Measurements from ENCODE around the gene INPP5A. TPM values are rescaled to one million over a fixed set of nuclear protein-coding genes. Genes with fewer than 3 reads are reported as not detected.

INPP5A gene
- total RNA-seq, 1 donor from 2014 or later, result 35.4 TPM

- H3K27me3 Mint-ChIP-seq (ENCODE audit: low read depth), result peaks cover 14% of the 10 kb centered on the region
- H3K4me1 Mint-ChIP-seq, result no peaks in the 10 kb centered on the region
- no peak for DNase-seq (ENCODE audit: low read depth, low spot score)
- H3K9me3 Mint-ChIP-seq, result peaks cover 19% of the 10 kb centered on the region
- peaks cover 30% of the 10 kb centered on the region for H3K36me3 Mint-ChIP-seq (ENCODE audit: low read depth)
- TF ChIP-seq, protein P1, sequence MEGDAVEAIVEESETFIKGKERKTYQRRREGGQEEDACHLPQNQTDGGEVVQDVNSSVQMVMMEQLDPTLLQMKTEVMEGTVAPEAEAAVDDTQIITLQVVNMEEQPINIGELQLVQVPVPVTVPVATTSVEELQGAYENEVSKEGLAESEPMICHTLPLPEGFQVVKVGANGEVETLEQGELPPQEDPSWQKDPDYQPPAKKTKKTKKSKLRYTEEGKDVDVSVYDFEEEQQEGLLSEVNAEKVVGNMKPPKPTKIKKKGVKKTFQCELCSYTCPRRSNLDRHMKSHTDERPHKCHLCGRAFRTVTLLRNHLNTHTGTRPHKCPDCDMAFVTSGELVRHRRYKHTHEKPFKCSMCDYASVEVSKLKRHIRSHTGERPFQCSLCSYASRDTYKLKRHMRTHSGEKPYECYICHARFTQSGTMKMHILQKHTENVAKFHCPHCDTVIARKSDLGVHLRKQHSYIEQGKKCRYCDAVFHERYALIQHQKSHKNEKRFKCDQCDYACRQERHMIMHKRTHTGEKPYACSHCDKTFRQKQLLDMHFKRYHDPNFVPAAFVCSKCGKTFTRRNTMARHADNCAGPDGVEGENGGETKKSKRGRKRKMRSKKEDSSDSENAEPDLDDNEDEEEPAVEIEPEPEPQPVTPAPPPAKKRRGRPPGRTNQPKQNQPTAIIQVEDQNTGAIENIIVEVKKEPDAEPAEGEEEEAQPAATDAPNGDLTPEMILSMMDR (conservative IDR thresholded peaks at IDR 0.05), result no peak
- H3K27ac Mint-ChIP-seq (ENCODE audit: unreplicated experiment), result no peak overlapping the region
- no peak overlapping the region for H3K4me3 Mint-ChIP-seq
Measured at GRCh38 chr10:132690821-132691610, 153.4 kb downstream of the INPP5A start.

- Mint-ChIP-seq H3K4me1 (no peaks in the 10 kb centered on the region), H3K27ac (ENCODE audit: unreplicated experiment) (no peak overlapping the region), H3K9me3 (peaks cover 19% of the 10 kb centered on the region), H3K27me3 (ENCODE audit: low read depth) (peaks cover 14% of the 10 kb centered on the region), H3K4me3 (no peak overlapping the region), H3K36me3 (ENCODE audit: low read depth) (peaks cover 30% of the 10 kb centered on the region)
- TF ChIP-seq, protein P1 (conservative IDR thresholded peaks at IDR 0.05), result no peak
- no peak for DNase-seq (ENCODE audit: low read depth, low spot score)
Measured at GRCh38 chr10:132691711-132692153, 154.1 kb downstream of the INPP5A start.

- peaks cover 30% of the 10 kb centered on the region for H3K36me3 Mint-ChIP-seq (ENCODE audit: low read depth)
- no peak overlapping the region for H3K4me3 Mint-ChIP-seq
- H3K27ac Mint-ChIP-seq (ENCODE audit: unreplicated experiment), result no peak overlapping the region
- DNase-seq (ENCODE audit: low read depth, low spot score), result no peak
- H3K9me3 Mint-ChIP-seq, result peaks cover 19% of the 10 kb centered on the region
- peaks cover 16% of the 10 kb centered on the region for H3K27me3 Mint-ChIP-seq (ENCODE audit: low read depth)
- TF ChIP-seq, protein P1 (conservative IDR thresholded peaks at IDR 0.05), result no peak
- H3K4me1 Mint-ChIP-seq, result no peaks in the 10 kb centered on the region
Measured at GRCh38 chr10:132692311-132692710, 154.7 kb downstream of the INPP5A start.

GRCh38 chr10:132693676-132694075, 156.1 kb downstream of the INPP5A start:
- H3K4me1 Mint-ChIP-seq, result no peaks in the 10 kb centered on the region
- H3K27ac Mint-ChIP-seq (ENCODE audit: unreplicated experiment), result no peak overlapping the region
- TF ChIP-seq, protein P1 (conservative IDR thresholded peaks at IDR 0.05), result no peak
- H3K27me3 Mint-ChIP-seq (ENCODE audit: low read depth), result peaks cover 25% of the 10 kb centered on the region
- peaks cover 29% of the 10 kb centered on the region for H3K36me3 Mint-ChIP-seq (ENCODE audit: low read depth)
- H3K4me3 Mint-ChIP-seq, result no peak overlapping the region
- DNase-seq (ENCODE audit: low read depth, low spot score), result no peak
- peaks cover 19% of the 10 kb centered on the region for H3K9me3 Mint-ChIP-seq

- DNase-seq (ENCODE audit: low read depth, low spot score), result no peak
- peaks cover 4% of the 10 kb centered on the region for H3K4me1 Mint-ChIP-seq
- TF ChIP-seq, protein P1 (conservative IDR thresholded peaks at IDR 0.05), result no peak
- peaks cover 31% of the 10 kb centered on the region for H3K27me3 Mint-ChIP-seq (ENCODE audit: low read depth)
- peaks cover 19% of the 10 kb centered on the region for H3K9me3 Mint-ChIP-seq
- peaks cover 25% of the 10 kb centered on the region for H3K36me3 Mint-ChIP-seq (ENCODE audit: low read depth)
- H3K4me3 Mint-ChIP-seq, result no peak overlapping the region
- H3K27ac Mint-ChIP-seq (ENCODE audit: unreplicated experiment), result no peak overlapping the region
Measured at GRCh38 chr10:132696204-132696603, 158.6 kb downstream of the INPP5A start.
